A673 (cell line): ENCODE measurements around the gene RHOBTB3. TPM values are rescaled to one million over a fixed set of nuclear protein-coding genes. Genes with fewer than 3 reads are reported as not detected.

ENCODE experiments used
- BruUV-seq: library from RNA; stranded (reverse); fragments of 400-500 nt; replicated peaks from 2 replicates; lab custom pipeline; 2021; lab: Mats Ljungman, UMichigan
- CTCF ChIA-PET: fragments of 300-600 bp; sonication (Branson Sonifier 250); formaldehyde crosslinking; loops from one replicate; lab custom pipeline; 2022; ENCODE audit warnings: antibody characterized with exemption; lab: Charles Lee
- POLR2A ChIA-PET: fragments of 300-600 bp; sonication (Branson Sonifier 250); formaldehyde crosslinking; loops from one replicate; lab custom pipeline; 2022; ENCODE audit warnings: antibody characterized with exemption; ENCODE audit not compliant: low non-redundant PET; lab: Charles Lee
- DNase-seq: peaks from one replicate; pipeline ENCODE4 v3.0.0-alpha.2; 2015; ENCODE audit warnings: low spot score
- H3K27ac ChIP-seq: fragments of 200-600 bp; sonication (generic); 2 replicates; pipeline ENCODE4 v1.5.1; 2016; ENCODE audit warnings: mixed run types, low read depth, mild to moderate bottlenecking, mixed read lengths, antibody characterized with exemption, low read length; ENCODE audit not compliant: poor library complexity, severe bottlenecking
- H3K27me3 ChIP-seq: fragments of 200-600 bp; sonication (generic); replicated peaks from 2 replicates; pipeline ENCODE4 v1.6.1; 2017; ENCODE audit warnings: mixed run types, low read depth, mild to moderate bottlenecking, mixed read lengths, antibody characterized with exemption, low read length; ENCODE audit not compliant: insufficient read depth, poor library complexity
- H3K36me3 ChIP-seq: fragments of 200-600 bp; sonication (generic); 2 replicates; pipeline ENCODE4 v1.6.1; 2016; ENCODE audit warnings: mixed run types, mild to moderate bottlenecking, mixed read lengths, antibody characterized with exemption, low read length; ENCODE audit not compliant: insufficient read depth, poor library complexity, severe bottlenecking
- H3K4me1 ChIP-seq: fragments of 200-600 bp; sonication (generic); 2 replicates; pipeline ENCODE4 v1.6.1; 2017; ENCODE audit warnings: mixed run types, mild to moderate bottlenecking, mixed read lengths, antibody characterized with exemption, low read length; ENCODE audit not compliant: insufficient read depth, poor library complexity, severe bottlenecking
- H3K4me3 ChIP-seq: fragments of 200-600 bp; sonication (generic); 2 replicates; pipeline ENCODE4 v1.5.1; 2016; ENCODE audit warnings: low read depth, mixed run types, mild to moderate bottlenecking, mixed read lengths, low read length; ENCODE audit not compliant: poor library complexity, severe bottlenecking
- H3K9me3 ChIP-seq: fragments of 200-600 bp; sonication (generic); 2 replicates; pipeline ENCODE4 v1.6.1; 2016; ENCODE audit warnings: mixed run types, low read depth, mild to moderate bottlenecking, mixed read lengths, antibody characterized with exemption, low read length; ENCODE audit not compliant: poor library complexity, severe bottlenecking
- EZH2 ChIP-seq: fragments of 200-600 bp; sonication (generic); IDR thresholded peaks from 2 replicates; pipeline ENCODE4 v1.6.1; 2017; ENCODE audit warnings: borderline replicate concordance, low read depth, mild to moderate bottlenecking, mixed read lengths, antibody characterized with exemption, low read length; ENCODE audit not compliant: poor library complexity, severe bottlenecking
- intact Hi-C: fragments of 100-400 bp; cut with micrococcal nuclease; formaldehyde crosslinking; loops from one replicate; pipeline ENCODE4 v1.10.0; 2022; ENCODE audit not compliant: unreplicated experiment
- total RNA-seq: library from RNA; stranded (reverse); gene quantifications from 2 replicates; pipeline ENCODE4 v1.2.3, GENCODE V29; 2021
- TF ChIP-seq, protein P1 (sequence below): fragments of 300-800, 200-600 bp; sonication (generic); conservative IDR thresholded peaks from 2 replicates; pipeline ENCODE4 v1.5.1; 2017; ENCODE audit warnings: low read depth, mild to moderate bottlenecking, antibody characterized with exemption, low read length, moderate library complexity, mixed read lengths

The RHOBTB3 gene
- total RNA-seq, 1 experiment from 2014 or later = 29.6 TPM

DNA sequence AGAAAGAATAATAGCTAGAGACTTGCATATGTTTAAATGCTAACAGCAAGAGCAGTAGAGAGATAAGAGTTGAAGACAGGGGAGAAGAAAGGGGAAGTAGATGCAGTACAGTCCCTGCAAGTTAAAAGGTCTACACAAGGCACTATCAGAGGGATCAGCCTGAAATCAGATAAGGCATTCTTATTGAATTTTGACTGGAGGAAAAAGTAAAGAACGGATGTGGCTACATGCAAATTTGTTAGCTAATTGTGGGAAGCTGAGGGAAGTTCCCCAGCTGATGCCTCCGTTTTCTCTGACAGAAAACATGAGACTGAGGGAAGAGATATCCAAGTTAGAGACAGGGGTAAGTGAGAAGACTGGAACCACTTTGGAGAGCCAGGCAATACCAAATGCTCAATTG, 12.9 kb upstream of the RHOBTB3 start:
- intact Hi-C loops = no loop called here
- H3K9me3 ChIP-seq = no peaks in the 10 kb centered on the region
- CTCF ChIA-PET = no interaction called here
- peak; percentile 21 for DNase-seq
- H3K4me3 ChIP-seq = no peak overlapping the region
- H3K27ac ChIP-seq = no peak overlapping the region
- POLR2A ChIA-PET = no interaction called here
- no peaks in the 10 kb centered on the region for H3K27me3 ChIP-seq
- no peak for TF ChIP-seq EZH2
- TF ChIP-seq, protein P1, sequence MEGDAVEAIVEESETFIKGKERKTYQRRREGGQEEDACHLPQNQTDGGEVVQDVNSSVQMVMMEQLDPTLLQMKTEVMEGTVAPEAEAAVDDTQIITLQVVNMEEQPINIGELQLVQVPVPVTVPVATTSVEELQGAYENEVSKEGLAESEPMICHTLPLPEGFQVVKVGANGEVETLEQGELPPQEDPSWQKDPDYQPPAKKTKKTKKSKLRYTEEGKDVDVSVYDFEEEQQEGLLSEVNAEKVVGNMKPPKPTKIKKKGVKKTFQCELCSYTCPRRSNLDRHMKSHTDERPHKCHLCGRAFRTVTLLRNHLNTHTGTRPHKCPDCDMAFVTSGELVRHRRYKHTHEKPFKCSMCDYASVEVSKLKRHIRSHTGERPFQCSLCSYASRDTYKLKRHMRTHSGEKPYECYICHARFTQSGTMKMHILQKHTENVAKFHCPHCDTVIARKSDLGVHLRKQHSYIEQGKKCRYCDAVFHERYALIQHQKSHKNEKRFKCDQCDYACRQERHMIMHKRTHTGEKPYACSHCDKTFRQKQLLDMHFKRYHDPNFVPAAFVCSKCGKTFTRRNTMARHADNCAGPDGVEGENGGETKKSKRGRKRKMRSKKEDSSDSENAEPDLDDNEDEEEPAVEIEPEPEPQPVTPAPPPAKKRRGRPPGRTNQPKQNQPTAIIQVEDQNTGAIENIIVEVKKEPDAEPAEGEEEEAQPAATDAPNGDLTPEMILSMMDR = no peak
- BruUV-seq = no TSS peak
- H3K36me3 ChIP-seq = no peaks in the 10 kb centered on the region
- H3K4me1 ChIP-seq = no peaks in the 10 kb centered on the region

DNA sequence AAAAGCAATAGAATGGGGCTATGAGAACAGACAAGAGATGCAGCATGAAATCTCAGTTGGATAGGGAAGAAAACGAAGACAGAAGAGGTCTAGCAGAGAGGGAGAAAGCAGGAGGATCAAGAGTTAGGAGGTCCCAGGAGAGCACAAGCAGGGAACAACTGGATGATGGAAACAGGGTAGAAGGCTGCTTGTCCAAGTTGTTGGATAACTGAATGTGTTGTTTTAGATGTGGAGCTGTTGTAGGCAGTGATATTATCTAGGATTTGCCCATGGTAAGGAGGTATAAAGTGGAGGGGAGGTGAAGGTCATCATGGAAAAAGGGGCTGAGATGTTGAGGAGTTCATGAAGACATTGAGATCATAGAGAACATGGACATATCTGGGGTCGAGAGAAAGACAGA, 12.4 kb upstream of the RHOBTB3 start:
- Histone ChIP-seq H3K36me3 (no peaks in the 10 kb centered on the region), H3K4me1 (no peaks in the 10 kb centered on the region), H3K9me3 (no peaks in the 10 kb centered on the region), H3K4me3 (no peak overlapping the region), H3K27ac (no peak overlapping the region), H3K27me3 (no peaks in the 10 kb centered on the region)
- ChIA-PET CTCF (no interaction called here), POLR2A (no interaction called here)
- no peak for TF ChIP-seq EZH2
- TF ChIP-seq, protein P1 = no peak
- intact Hi-C loops = no loop called here
- DNase-seq = no peak
- BruUV-seq = no TSS peak

DNA sequence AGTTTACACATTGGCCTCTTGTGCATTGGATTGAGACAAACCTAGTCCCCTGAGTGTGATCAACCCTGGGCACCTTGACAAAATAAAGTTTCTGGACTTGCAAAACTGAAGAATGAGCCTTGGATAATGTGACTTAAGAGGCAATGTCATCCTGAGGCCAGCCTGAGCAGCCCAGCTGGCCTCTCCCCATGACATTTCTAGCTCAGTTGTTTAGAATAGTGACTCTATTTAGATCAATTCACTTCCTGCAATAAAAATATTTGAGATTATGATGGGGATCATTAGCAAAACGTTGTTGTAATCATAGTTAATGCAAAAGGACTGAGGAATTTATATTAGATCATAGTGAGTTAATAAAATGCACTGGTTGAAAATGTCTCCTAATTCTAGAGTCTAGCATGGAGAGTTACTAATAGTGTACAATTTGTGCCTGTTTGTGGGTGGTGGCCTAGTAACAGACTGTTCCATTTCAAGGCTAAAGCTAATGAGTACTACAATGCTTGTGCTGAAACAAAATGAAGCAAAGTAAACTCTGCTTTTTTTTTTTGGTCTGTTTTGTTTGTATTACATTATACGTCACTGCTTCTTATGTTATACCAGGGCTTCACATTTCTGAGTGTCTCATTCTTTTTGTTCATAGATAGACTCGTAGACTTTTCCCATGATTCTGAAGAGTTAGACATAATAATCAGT, 10.9 kb upstream of the RHOBTB3 start:
- intact Hi-C loops = no loop called here
- BruUV-seq = no TSS peak
- no peak for TF ChIP-seq EZH2
- TF ChIP-seq, protein P1 = no peak
- Histone ChIP-seq H3K27me3 (no peaks in the 10 kb centered on the region), H3K9me3 (no peaks in the 10 kb centered on the region), H3K4me3 (no peak overlapping the region), H3K36me3 (no peaks in the 10 kb centered on the region), H3K27ac (no peak overlapping the region), H3K4me1 (peaks cover 4% of the 10 kb centered on the region)
- CTCF ChIA-PET = interaction anchor here (0.6 kb wide), 1 partner anchor 1198 kb away, joined by 5 read pairs; no protein-coding TSS in a partner anchor
- DNase-seq = no peak
- POLR2A ChIA-PET = no interaction called here
